T-helper 2 cell treated with Interferon-gamma antibody and Interleukin-4, amounts not matched to agents 100 ng/mL and 5 ng/mL, for 36 hours (primary cell): ENCODE data around the gene FBXO44. TPM values are rescaled to one million over a fixed set of nuclear protein-coding genes. Genes with fewer than 3 reads are reported as not detected.

ENCODE experiments used
- intact Hi-C: fragments of 100-400 bp; cut with micrococcal nuclease; formaldehyde crosslinking; loops from one replicate; pipeline ENCODE4 v1.15.1; 2023
- total RNA-seq: library from RNA; stranded (reverse); gene quantifications from 2 replicates; pipeline ENCODE4 v1.2.3, GENCODE V29; 2022

The FBXO44 gene
- total RNA-seq, 1 donor from 2014 or later: 23.2 TPM

DNA sequence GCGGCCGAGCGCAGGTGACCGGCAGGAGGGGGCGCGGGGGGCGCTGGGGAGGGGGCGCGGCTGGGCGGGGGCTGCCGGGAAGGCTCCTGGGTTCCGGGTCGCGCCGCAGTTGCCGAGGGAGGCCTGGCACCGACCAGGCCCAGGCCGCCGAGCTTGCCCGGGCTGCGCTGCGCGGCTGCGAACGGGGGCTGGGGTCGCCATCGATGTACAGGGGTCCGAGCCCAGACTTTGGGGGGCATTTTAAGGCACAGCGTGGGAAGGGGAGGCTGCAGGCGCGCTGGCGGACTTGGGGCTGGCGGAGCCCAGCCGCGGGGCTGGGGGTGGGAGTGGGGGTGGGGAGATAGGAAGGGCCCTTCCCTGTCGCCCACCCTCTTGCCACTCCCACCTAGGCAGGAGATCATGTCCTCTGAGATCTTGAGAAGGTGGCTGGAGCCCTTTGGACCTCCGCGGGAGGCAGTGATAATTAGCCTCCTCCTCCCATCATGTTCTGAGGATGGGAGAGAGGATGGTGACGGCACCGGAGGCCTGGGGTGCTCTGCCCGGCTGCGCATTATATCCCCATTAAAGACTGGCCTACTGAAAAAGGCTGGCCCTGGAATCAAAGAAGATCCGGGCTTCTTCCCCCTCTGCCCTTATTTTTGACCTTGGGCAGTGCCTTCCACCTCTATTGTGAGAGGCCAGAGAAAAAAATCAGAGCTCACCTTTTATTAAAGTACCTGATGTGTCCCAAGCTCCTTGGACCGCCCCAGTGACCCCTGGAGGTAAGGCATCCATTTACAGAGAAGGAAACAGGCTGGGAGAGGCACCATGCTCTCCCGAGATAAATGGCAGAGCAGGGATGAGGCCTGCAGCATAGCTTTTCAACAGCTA, 497 bp downstream of the FBXO44 start:
- intact Hi-C loops: loop anchor here (1.0 to 5.0 kb wide), 3 partner anchors 26 to 252 kb away; partner anchors contain the start of gene MAD2L2

DNA sequence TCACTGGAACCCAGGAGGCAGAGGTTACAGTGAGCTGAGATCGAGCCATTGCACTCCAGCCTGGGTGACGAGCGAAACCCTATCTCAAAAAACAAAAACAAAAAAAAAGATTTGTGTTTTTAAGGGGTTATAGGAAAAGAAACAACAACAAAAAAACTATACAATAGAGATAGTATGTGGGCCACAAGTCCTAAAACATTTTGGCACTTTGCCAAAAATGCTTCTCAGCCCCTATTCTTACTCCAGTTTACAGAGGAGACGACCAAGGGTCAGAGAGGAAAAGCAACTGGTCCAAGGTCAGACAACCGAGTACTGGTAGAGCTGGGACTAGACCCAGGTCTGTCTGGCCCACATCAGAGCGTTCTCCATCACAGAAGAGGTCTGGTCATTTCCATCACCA, 3.0 kb downstream of the FBXO44 start:
- intact Hi-C loops: no loop called here

DNA sequence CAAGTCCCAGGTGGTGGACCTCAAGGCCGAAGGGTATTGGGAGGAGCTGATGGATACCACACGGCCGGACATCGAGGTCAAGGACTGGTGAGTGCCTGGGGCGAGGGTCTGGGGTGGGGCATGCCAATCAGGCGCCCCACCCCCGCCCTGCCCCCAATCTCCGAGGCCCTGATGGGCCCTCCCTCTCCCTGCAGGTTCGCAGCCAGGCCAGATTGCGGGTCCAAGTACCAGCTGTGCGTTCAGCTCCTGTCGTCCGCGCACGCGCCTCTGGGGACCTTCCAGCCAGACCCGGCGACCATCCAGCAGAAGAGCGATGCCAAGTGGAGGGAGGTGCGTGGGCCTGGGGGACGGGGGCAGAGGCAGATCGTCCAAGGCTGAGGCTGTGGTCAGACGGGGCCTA, 3.9 kb downstream of the FBXO44 start:
- intact Hi-C loops: no loop called here

DNA sequence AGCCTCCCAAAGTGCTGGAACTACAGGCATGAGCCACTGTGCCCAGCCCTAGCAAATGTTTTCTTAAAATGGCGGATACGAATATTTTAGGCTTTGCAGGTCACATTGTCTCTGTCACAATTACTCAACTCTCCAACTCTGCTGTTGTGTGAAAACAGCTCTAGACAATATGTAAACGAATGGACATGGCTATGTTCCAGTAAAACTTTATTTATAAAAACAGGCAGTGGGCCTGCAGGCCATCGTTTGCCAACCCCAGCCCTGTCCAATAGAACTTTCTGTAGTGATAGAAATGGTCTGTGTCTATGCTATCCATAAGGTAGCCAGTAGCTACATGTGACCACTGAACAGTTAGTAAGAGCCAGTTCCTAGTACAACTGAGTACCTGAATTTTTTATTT, 5.1 kb downstream of the FBXO44 start:
- intact Hi-C loops: no loop called here

DNA sequence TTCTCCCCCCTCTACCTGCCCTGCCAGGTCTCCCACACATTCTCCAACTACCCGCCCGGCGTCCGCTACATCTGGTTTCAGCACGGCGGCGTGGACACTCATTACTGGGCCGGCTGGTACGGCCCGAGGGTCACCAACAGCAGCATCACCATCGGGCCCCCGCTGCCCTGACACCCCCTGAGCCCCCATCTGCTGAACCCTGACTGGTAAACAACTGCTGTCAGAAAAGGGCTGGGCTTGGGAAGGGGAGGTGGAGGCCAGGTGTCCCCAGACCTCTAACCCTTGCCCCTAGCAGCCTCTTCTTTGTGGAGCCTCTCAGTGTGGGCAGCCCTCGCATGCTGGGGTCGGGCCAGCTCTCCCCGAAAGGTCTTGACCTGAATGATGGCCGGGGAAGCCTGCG, 6.4 kb downstream of the FBXO44 start:
- intact Hi-C loops: no loop called here

DNA sequence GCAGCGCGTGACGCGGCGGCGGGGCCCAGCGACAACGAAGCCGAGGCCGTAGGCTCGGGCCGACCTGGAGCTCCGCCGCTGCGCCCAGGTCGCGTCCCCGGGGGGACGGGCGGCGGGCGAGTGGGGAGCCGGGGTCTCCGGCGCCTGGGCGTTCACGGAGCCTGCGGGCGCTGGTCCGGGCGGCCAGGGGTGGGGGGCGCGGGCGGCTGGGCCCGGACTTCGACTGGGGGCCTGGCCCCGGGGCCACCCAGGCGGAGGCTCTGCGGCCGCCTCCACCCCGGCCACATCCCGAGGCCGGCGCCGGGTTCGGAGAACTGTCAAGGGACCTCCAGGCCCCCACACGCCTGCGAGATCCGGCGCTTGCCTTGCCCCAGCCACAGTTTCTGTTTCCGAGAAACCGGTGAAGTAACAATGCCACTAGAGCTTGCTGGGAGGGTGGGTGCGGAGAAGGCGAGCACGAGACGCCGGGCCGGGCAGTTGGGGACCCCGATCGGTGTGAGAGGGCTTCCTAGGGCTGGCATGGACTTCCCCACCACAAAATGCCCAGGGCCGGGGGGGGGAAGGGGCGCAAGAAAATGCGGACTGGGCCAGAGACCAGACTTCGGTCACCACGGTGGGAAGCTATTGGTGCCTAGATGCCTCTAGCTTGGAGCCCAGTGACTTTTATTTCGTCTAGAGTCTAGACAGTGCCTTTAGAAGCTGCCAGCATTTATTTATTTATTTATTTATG, 9.8 kb downstream of the FBXO44 start:
- intact Hi-C loops: loop anchor here (1.0 kb wide), 3 partner anchors 14 to 55 kb away; partner anchors contain the start of gene MAD2L2

DNA sequence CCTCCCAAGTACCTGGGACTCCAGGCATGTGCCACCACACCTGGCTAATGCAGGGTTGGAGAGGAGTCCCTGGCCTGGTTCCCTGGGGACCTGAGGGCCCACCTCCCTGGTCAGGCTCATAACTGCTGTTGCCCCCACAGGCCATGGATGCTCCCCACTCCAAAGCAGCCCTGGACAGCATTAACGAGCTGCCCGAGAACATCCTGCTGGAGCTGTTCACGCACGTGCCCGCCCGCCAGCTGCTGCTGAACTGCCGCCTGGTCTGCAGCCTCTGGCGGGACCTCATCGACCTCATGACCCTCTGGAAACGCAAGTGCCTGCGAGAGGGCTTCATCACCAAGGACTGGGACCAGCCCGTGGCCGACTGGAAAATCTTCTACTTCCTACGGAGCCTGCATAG, 13.8 kb downstream of the FBXO44 start:
- intact Hi-C loops: no loop called here

DNA sequence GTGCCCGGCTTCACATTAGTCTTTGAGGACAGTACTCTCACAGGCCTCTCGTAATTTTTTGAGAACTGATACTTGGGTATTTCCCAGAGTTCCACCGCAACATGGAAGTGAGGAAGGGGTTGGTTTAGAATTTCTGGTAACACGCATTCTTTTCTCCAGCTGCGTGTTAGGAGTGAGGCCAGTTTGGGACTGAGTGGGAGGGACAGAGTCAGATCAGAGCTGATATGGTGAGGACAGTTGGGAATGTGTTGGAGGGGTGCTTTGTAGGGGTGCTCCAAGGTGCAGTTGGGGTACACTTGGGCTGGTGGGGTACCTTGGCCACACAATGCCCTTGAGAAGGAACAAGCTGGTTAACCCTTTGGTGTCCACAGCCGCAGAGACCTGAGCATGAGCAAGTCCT, 16.1 kb downstream of the FBXO44 start:
- intact Hi-C loops: no loop called here

DNA sequence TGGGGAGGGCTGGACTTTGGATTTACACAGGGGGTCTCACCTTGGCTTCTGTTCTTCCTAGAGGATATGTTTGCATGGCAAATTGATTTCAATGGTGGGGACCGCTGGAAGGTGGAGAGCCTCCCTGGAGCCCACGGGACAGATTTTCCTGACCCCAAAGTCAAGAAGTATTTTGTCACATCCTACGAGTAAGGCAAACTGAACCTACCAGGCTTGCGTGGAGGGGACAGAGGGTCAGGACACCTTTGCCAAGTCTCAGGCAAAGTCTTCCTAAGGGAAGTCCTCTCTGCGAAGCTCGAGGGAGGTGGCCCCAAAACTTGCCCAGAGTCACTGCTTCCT, 16.5 kb downstream of the FBXO44 start:
- intact Hi-C loops: no loop called here

DNA sequence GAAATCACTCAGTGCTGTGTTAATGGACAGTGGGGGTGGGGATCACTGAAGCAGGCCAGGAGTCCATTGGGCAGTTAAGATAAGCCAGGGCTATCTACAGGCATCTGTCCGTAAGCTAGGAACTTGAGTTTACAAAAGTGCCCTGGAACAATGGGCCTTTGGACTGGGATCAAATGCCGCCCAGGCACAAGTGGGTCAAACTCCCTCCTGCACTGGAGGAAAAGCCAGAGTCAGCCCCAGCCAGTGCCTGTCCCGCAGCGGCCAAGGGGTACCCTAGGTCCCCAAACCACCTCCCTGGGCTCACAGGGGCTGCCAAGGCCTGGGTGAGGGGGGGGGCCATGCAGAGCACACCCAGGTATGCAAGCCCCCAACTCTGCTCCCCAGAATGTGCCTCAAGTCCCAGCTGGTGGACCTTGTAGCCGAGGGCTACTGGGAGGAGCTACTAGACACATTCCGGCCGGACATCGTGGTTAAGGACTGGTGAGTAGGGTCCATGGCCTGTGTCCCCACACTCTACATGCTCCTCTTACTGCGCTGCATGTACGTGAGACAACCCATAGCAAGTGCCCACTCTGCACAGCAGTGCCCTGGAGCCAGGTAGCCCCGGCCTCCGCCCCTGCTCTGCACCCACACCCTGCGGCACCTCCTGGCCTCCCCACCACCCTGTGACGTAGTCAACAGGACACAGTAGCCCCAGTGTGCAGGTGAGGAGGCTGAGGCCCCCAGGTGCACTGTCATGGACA, 17.0 kb downstream of the FBXO44 start:
- intact Hi-C loops: no loop called here

DNA sequence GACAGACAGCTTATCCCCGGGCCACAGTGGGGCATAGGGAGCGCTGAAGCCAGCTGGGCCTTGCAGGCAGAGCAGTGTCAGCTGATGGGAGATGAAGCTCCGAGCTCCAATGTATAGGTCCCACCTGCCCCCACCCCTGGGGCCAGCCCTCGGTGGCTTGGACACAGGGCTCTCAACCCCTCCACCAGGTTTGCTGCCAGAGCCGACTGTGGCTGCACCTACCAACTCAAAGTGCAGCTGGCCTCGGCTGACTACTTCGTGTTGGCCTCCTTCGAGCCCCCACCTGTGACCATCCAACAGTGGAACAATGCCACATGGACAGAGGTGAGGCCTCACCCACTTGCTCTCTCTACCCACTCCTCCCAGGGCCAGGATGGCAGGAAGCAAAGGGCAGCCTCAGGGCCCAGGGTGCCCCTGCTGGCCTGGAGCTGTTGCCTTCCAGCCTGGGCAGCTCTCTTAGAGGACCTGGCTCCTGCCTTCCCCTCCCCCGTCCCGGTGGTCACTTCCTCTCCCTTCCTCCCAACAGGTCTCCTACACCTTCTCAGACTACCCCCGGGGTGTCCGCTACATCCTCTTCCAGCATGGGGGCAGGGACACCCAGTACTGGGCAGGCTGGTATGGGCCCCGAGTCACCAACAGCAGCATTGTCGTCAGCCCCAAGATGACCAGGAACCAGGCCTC, 18.6 kb downstream of the FBXO44 start:
- intact Hi-C loops: no loop called here

DNA sequence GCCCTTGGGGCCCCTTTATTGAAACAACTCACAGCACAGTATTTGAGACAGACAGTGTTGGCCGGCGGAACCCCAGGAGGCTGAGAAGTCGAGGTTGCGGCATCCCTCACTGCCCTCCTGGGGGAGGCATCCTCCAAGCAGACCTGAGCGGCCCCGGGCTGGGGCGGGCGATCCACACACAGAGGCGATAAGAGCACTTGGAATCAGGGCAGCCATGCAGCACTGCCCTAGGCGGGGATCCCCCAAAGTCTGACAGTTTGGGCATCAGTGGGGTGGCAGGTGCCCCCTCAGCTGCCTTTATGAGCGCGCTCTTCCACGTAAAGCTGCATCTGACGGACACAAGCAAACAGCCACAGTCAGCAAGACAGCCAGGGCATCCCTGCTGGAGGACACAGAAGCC, 19.8 kb downstream of the FBXO44 start:
- intact Hi-C loops: no loop called here

DNA sequence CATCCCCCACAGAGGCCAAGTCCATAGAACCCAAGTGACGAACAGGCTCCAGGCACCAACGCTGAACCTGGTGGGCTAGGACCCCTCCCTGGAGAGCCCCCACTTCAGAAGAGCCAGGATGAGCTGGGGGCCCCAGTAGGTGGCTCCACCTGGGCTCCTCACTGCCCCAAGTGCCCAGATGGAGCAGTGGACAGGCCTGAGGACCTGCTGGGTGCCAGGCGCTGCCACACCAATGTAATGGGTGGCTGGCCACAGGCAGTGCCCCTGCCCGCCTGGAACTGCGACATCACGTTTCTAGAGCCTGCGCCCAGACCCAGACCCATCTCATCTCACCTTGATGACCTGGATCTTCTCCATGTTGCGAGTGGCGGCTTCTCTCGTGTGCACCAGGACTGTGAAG, 20.6 kb downstream of the FBXO44 start:
- intact Hi-C loops: no loop called here

DNA sequence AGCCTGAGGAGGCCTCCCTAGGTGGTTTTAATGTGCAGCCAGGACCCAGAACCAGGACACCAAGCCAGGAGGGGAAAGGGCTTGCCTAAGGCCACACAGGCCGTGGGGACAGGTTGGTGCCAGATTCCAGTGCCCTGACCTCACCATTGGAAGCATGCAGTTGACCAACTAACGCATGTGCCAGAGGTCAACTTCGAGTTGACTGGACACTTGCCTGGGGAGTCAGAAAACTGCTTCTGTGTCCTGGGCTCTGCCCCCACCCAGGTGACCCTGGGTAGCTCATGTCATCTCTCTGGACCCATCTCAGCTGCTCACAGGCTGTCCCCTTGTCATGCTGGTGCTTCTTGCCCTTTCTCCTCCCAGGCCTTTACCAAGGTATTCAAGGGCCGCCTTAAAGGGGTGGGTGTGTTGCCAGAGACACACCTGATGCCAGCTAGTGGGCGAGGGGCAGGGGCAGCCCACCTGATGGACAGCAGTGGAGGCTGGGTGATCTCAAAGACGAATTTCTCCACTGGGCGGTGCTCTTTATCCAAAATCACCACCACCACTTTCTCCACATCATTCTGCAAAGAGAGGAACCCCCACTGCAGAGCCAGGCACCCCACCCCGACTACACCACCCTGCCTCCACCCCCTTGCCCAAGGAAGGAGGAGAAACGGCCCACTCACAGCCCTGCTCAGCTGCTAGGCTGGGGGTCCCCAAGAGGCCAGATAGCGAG, 21.9 kb downstream of the FBXO44 start:
- intact Hi-C loops: no loop called here

DNA sequence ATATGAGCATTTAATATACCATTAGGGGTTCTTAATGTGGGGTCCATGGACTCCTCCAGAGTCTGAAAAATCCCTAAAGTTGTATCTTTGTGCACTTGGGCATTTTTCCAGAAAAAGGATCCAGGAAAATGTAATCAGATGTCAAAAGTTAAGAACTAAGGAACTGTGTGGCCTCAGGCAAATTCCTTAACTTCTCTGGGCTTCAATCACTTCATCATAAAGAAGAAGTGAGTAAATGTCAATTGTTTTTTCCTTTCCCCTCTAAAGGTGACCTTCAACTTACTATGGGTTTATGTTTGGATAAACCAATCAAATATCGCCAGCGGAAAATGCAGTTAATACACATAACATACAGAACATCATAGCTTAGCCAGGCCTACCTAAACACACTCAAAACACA, 23.8 kb downstream of the FBXO44 start:
- intact Hi-C loops: no loop called here

DNA sequence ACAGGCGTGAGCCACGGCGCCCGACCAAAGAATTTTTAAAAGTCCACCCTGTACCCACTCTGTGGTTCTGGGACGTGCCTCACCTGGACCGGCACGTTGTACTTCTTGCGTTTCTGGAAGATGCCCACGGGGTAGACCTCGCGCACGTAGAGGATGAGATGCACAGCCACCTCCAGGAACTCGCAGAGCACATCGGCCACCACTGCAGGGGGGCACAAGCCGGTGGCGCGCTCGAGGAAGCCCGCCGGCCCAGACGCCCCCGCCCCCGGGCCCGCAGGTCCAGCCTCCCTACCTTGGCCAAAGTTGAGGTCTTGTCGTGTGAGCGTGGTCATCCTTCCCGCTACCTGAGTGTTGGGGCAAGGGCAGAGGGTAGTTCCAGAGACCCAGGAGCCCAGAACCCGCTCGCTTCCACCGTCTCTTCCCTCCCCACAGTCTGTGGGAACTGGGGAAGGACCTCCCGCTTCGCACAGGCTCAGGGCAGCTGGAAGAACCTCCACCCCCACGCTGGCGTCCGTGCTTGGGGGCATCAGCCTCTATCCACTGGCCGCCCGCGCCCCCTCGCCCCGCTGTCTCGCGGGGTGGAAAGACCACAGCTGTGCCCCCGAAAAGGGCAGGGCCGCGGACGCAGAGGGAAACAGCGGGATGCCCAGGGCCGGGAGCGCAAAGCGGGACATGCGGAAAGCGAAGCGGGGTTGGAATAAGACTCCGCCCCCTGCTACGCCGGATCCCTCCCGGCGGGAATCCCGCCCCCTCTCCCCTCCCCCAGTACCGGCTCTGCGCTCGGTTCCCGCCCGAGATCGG, 25.8 kb downstream of the FBXO44 start:
- intact Hi-C loops: loop anchor here (1.0 to 5.0 kb wide), 5 partner anchors 16 to 123 kb away; partner anchors contain the start of genes AGTRAP, FBXO2, FBXO44 and FBXO6

DNA sequence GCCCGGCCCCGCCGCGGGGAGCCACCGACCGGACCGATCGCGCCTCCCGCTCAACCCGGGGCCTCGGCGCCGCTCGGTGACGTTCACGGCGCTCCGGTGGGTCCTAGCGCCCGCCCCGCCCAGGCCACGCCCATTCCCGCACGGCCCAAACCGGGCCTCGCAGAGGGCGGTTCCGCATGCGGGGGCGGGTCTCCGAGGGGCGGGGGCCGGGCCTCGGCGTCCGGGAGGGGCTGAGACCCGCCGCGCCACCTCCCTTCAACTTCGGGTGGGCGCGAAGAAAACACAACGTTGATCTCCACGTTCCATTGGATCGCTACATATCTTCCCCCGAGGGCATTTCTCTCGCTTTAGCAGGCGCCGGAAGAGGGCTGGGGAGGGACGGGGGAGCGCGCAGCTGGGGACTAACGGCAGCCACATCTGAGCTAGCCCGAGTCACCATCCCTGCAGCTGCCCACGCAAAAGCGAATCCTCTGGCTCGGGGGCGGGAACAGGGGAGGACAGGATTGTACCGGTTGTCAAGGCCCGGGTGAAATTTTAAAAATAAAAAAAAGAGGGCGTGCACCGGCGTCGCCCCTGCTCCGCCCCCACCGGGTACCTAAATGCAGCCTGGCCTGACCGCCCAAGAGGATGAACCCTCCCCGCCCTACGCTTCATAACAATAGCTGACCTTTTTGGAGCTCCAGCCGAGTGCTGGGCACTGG, 26.5 kb downstream of the FBXO44 start, which contains the start of gene MAD2L2:
MAD2L2 (minus strand) TSS at position 78 of the 701 bp plus-strand sequence. CDS start 547 bp downstream, outside the sequence.
- intact Hi-C loops: loop anchor here (1.0 to 5.0 kb wide), 5 partner anchors 17 to 122 kb away; partner anchors contain the start of genes AGTRAP, FBXO2, FBXO44 and FBXO6

DNA sequence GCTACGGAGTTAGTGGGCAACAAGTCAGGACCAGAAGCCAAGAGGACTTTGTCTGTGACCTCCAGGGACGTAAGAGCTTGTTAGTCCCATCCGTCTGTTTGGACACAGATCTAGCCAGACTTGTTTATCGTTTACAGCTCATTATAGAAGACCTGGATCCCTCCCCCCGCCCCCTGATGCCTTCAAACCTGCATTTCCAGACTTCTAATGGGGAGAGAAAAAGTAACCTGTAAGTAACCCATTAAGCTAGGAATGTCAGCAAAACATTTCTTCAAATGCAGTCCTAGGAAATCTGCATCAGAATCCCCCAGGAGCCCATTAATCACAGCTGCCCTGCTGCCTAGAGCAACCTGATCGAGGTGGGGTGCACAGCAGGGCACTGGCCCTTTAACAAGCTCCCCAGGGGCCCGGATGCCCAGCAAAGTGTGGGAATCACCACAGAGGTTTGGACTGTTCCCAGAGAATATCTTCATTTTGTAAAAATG, 27.7 kb downstream of the FBXO44 start:
- intact Hi-C loops: loop anchor here (5.0 kb wide), 1 partner anchor 35 kb away; no protein-coding TSS in a partner anchor

DNA sequence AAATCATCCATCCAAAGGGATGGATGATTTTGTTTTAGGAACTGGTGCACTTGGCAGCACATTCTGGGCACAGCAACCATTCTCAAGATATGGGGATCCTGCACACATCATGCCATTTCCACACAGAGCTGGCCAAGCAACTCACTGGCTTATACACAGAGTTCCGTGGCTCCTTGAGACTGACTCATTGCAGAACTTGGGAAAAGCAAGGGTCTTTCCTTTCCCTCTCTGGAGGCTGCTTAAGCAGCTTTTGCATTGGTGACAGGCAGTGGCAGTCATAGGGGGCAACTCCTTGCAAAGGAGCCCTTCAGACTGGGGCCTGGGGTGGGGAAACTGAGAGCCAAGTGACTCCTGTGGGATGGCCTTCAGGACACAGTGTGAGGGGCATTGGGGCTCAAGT, 28.1 kb downstream of the FBXO44 start:
- intact Hi-C loops: loop anchor here (5.0 kb wide), 1 partner anchor 35 kb away; no protein-coding TSS in a partner anchor
